HCEC 1CT (cell line): ENCODE results near the gene CDC45.

Source experiments
- DNase-seq: peaks from one replicate; pipeline ENCODE4 v3.0.0-alpha.2; 2017

CDC45 gene

GRCh38 chr22:19448739-19449421 is 30.8 kb upstream of the CDC45 start:
- no peak for DNase-seq

- DNase-seq, result no peak
Observed at GRCh38 chr22:19449422-19449767, 30.3 kb upstream of the CDC45 start.

- DNase-seq, result no peak
Observed at GRCh38 chr22:19450363-19451175, 29.2 kb upstream of the CDC45 start.

- no peak for DNase-seq
Observed at GRCh38 chr22:19451570-19451969, 28.1 kb upstream of the CDC45 start.

GRCh38 chr22:19453718-19454117 is 26.0 kb upstream of the CDC45 start:
- DNase-seq, result no peak

GRCh38 chr22:19454156-19454555 is 25.6 kb upstream of the CDC45 start:
- no peak for DNase-seq

GRCh38 chr22:19455033-19455432 is 24.7 kb upstream of the CDC45 start:
- DNase-seq, result no peak

GRCh38 chr22:19455585-19456370 is 23.9 kb upstream of the CDC45 start:
- peak; percentile 29 for DNase-seq

GRCh38 chr22:19456541-19456940 is 23.2 kb upstream of the CDC45 start:
- no peak for DNase-seq

GRCh38 chr22:19457828-19458428 is 21.8 kb upstream of the CDC45 start:
- no peak for DNase-seq

GRCh38 chr22:19460036-19460435 is 19.7 kb upstream of the CDC45 start:
- DNase-seq, result no peak

GRCh38 chr22:19461506-19461905 is 18.2 kb upstream of the CDC45 start:
- no peak for DNase-seq

GRCh38 chr22:19463008-19463407 is 16.7 kb upstream of the CDC45 start:
- DNase-seq, result no peak

- no peak for DNase-seq
Observed at GRCh38 chr22:19463491-19464469, 15.9 kb upstream of the CDC45 start.

- DNase-seq, result no peak
Observed at GRCh38 chr22:19464546-19464945, 15.2 kb upstream of the CDC45 start.

- no peak for DNase-seq
Observed at GRCh38 chr22:19464975-19465374, 14.7 kb upstream of the CDC45 start.

- DNase-seq, result no peak
Observed at GRCh38 chr22:19466126-19466716, 13.5 kb upstream of the CDC45 start.

- DNase-seq, result no peak
Observed at GRCh38 chr22:19466848-19467752, 12.6 kb upstream of the CDC45 start.

- no peak for DNase-seq
Observed at GRCh38 chr22:19467912-19468311, 11.8 kb upstream of the CDC45 start.

- DNase-seq, result no peak
Observed at GRCh38 chr22:19469421-19469820, 10.3 kb upstream of the CDC45 start.

GRCh38 chr22:19470010-19470409 is 9.7 kb upstream of the CDC45 start:
- DNase-seq, result no peak
